Lung (tissue), 10 donors: Measurements from ENCODE around the gene GOLGA8R. TPM values are rescaled to one million over a fixed set of nuclear protein-coding genes. Genes with fewer than 3 reads are reported as not detected.
A peak's percentile ranks its signal among the peaks of the same experiment; 100 is the strongest.
"Not testable (repeated sequence)": the region's sequence is repeated elsewhere in the genome, so short reads cannot be mapped to it uniquely, and the experiment has no call there.

Experiments used
- ATAC-seq: fragments of 200-7000 bp; cut with Tn5 transposase; one replicate; pipeline ENCODE4 v1.9.1; 2020; ENCODE audit warnings: moderate number of reproducible peaks; ENCODE audit not compliant: insufficient read depth, low FRiP score
- DNase-seq, 3 donors: peaks; one replicate each; pipeline ENCODE4 v3.0.0-alpha.2; 2013 to 2017
- H3K27ac ChIP-seq, 2 donors: one replicate each; pipeline ENCODE4 v1.5.1; 2013; ENCODE audit warnings: mild to moderate bottlenecking in 2 of 2, moderate library complexity in 2 of 2, control low read depth in 1 of 2, inconsistent platforms in 1 of 2, low read depth in 1 of 2, low read length in 1 of 2
- H3K27me3 ChIP-seq, 3 donors: one replicate each; pipeline ENCODE4 v1.5.1; 2013; ENCODE audit warnings: low read length in 2 of 3; ENCODE audit not compliant: control insufficient read depth in 3 of 3, insufficient read depth in 3 of 3
- H3K36me3 ChIP-seq, 4 donors: one replicate each; pipeline ENCODE4 v1.5.1; 2013; ENCODE audit warnings: low read length in 4 of 4, mild to moderate bottlenecking in 1 of 4, moderate library complexity in 1 of 4; ENCODE audit not compliant: control insufficient read depth in 4 of 4, insufficient read depth in 4 of 4
- H3K4me1 ChIP-seq, 5 donors: one replicate each; pipeline ENCODE4 v1.5.1; 2013; ENCODE audit warnings: low read length in 5 of 5, mild to moderate bottlenecking in 2 of 5, moderate library complexity in 1 of 5; ENCODE audit not compliant: control insufficient read depth in 5 of 5, insufficient read depth in 5 of 5
- H3K4me3 ChIP-seq: one replicate; pipeline ENCODE4 v1.5.1; 2013; ENCODE audit warnings: mild to moderate bottlenecking, control low read depth, moderate library complexity
- H3K9ac ChIP-seq, 2 donors: one replicate each; pipeline ENCODE4 v1.5.1; 2013; ENCODE audit warnings: low read length in 2 of 2, control low read depth in 1 of 2; ENCODE audit not compliant: insufficient read depth in 1 of 2
- H3K9me3 ChIP-seq, 4 donors: one replicate each; pipeline ENCODE4 v1.5.1; 2013; ENCODE audit warnings: low read length in 3 of 4, mild to moderate bottlenecking in 1 of 4, moderate library complexity in 1 of 4; ENCODE audit not compliant: control insufficient read depth in 4 of 4, insufficient read depth in 3 of 4
- WGBS, 2 donors: extraction: QIAGEN DNeasy Blood & Tissue Kit; methylation state at CpG; one replicate each; pipeline ENCODE4 v1.1.7; 2013; 5-methylcytosine and 5-hydroxymethylcytosine counted together
- polyA plus RNA-seq, 2 donors: library from polyadenylated mRNA; stranded (reverse); fragments of 200-250 nt; gene quantifications; one replicate each; pipeline ENCODE4 v1.2.1, GENCODE V29; 2013
- total RNA-seq, 2 donors: library from RNA; depleted of rRNA in 1 of 2; stranded (reverse); fragments of >200 nt in 1 of 2; gene quantifications; one replicate each; pipeline ENCODE4 v1.2.1, GENCODE V29; 2014 to 2021
- donor health status: Bipolar disorder and iron deficiency.
- donor health status: healthy.
- donor health status: DM: yes; HTN: yes; CAD: no.

The GOLGA8R gene
- total and polyA plus RNA-seq, 4 donors: 0.76 to 9.8 (median 2.7) TPM

GRCh38 chr15:30398988-30399387, 15.1 kb downstream of the GOLGA8R start:
- H3K4me1 ChIP-seq, H3K27ac ChIP-seq, H3K9ac ChIP-seq, DNase-seq, ATAC-seq, H3K9me3 ChIP-seq, H3K36me3 ChIP-seq, H3K27me3 ChIP-seq, H3K4me3 ChIP-seq: not testable (repeated sequence)
- WGBS, 2 donors: 0 to 6% methylated on average over 2 of the region's 6 CpGs

DNA sequence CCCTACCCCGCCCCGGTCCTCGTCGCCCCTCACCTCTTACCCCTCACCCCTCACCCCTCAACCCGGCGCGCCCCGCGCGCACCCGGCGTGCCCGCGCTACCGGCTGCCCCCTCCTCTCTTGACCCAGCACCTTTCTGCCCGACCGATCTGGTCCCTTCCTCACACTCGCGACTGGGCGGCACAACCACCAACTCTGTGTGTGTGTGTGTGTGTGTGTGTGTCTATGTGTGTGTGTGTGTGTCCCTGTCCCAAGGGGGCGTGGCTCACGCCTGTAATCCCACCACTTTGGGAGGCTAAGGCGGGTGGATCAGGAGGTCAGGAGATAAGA, 20.4 kb downstream of the GOLGA8R start:
- not testable (repeated sequence) for H3K4me3 ChIP-seq, H3K9ac ChIP-seq, H3K9me3 ChIP-seq, H3K36me3 ChIP-seq, ATAC-seq, H3K4me1 ChIP-seq, H3K27ac ChIP-seq, DNase-seq, H3K27me3 ChIP-seq
- WGBS, 2 donors: 0% methylated on average over 3 of the region's 23 CpGs; no CpG with 5 or more reads in 1 of the 2 donors

- no CpG with 5 or more reads among the region's 74 CpGs for WGBS, 2 donors
- not testable (repeated sequence) for DNase-seq, H3K4me3 ChIP-seq
These were observed 21.0 kb downstream of the GOLGA8R start, which contains the start of gene CHRFAM7A for GRCh38 chr15:30392766-30393663. CHRFAM7A (minus strand) TSS chr15:30393540; CDS start chr15:30383351, 10,189 bp downstream.

GRCh38 chr15:30386318-30386887, 27.7 kb downstream of the GOLGA8R start:
- no CpG with 5 or more reads among the region's 6 CpGs for WGBS, 2 donors
- DNase-seq, H3K4me3 ChIP-seq, H3K9ac ChIP-seq, H3K4me1 ChIP-seq, ATAC-seq, H3K27me3 ChIP-seq, H3K9me3 ChIP-seq, H3K27ac ChIP-seq, H3K36me3 ChIP-seq: not testable (repeated sequence)

More at GRCh38 chr15:30392766-30393663, 21.0 kb downstream of the GOLGA8R start, which contains the start of gene CHRFAM7A:
- H3K36me3 ChIP-seq, H3K27ac ChIP-seq, H3K9me3 ChIP-seq, H3K27me3 ChIP-seq, H3K4me1 ChIP-seq, H3K9ac ChIP-seq: not testable (repeated sequence)
- peak; percentile 69 for ATAC-seq

- ATAC-seq, H3K4me3 ChIP-seq, DNase-seq, H3K27me3 ChIP-seq, H3K27ac ChIP-seq, H3K9ac ChIP-seq, H3K9me3 ChIP-seq, H3K36me3 ChIP-seq, H3K4me1 ChIP-seq: not testable (repeated sequence)
- no CpG with 5 or more reads among the region's 5 CpGs for WGBS, 2 donors
These were observed 37.0 kb downstream of the GOLGA8R start for GRCh38 chr15:30377082-30377413.

DNA sequence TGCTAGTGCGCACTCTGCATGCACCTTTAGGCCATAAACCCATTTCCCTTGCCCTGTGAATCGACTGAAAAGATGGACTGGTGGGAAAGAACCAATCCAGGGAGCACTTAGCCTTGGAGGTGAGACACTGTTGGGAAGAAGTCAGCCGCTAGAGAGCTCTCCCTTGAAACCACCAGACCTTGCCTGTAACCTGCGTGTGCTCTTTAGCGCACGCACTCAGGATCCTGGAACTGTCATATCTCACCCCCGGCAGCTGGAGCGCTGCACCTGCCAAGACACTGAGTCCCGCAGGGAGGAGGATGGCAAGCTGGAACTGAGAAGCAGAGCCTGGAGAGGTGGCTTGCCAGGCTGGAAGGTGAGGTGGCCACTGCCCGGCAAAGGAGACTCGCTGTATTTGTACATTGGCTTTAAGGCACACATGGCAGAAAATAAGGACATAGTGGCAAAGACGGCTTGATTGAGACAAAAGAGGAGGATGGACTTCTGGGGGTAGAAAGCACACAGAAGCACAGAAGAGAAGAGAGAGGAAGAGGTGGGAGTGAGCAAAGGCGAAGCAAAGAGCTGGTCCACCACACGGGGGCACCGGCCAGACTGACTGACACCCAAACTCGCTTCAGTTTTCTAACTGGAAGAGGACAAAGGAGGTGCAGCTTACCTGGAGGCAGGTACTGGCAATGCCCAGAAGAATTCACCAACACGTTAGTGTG, 37.5 kb downstream of the GOLGA8R start:
- not testable (repeated sequence) for H3K4me3 ChIP-seq, H3K36me3 ChIP-seq, H3K9me3 ChIP-seq, H3K27me3 ChIP-seq, DNase-seq, H3K4me1 ChIP-seq, H3K27ac ChIP-seq, ATAC-seq, H3K9ac ChIP-seq
- no CpG with 5 or more reads among the region's 17 CpGs for WGBS, 2 donors

DNA sequence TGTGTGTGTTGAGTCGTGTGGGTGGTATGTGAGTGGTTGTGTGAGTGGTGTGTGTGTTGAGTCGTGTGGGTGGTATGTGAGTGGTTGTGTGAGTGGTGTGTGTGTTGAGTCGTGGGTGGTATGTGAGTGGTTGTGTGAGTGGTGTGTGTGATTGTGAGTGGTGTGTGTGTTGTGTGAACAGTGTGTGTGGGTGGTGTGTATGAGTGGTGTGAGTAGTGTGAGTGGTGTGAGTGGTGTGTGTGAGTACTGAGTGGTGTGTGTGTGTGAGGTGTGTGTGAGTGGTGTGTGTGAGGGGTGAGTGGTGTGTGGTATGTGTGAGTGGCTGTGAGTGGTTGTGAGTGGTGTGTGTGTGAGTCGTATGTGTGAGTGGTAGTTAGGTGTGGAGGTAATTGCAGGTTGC, 38.2 kb downstream of the GOLGA8R start:
- H3K27me3 ChIP-seq, H3K27ac ChIP-seq, ATAC-seq, H3K36me3 ChIP-seq, H3K4me1 ChIP-seq, H3K9me3 ChIP-seq, H3K4me3 ChIP-seq, H3K9ac ChIP-seq: not testable (repeated sequence)
- DNase-seq: peak in 1 of 3 donors; percentile 4
- WGBS, 2 donors: 19 to 73% methylated on average over 2 to 4 of the region's 4 CpGs

DNA sequence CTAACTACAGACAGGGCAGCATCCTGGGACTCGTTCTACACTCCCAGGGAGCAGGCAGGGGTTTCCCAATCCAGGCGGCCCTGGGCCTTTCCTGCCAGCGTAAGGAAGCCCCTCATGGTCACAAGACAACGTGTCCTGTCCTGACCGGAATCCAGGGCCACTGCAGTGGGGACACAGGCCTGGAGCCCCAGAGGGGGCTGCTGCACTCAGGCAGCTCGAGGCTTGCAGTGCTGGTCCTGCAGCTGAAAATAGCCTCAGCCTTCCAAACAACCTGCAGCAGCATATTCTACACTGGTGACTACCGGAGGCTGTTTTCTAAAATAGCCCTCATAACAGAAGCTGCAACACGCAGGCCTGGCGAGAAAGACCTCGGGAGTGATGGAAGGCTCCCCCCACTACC, 39.2 kb downstream of the GOLGA8R start:
- not testable (repeated sequence) for H3K27me3 ChIP-seq, H3K9ac ChIP-seq, H3K4me1 ChIP-seq, H3K4me3 ChIP-seq, DNase-seq, H3K9me3 ChIP-seq, H3K36me3 ChIP-seq, H3K27ac ChIP-seq, ATAC-seq
- 52 to 79% methylated on average over 2 to 4 of the region's 10 CpGs for WGBS, 2 donors
